ENCODE data around the gene NR1I2.

The NR1I2 gene

GRCh38 chr3:119800844-119801243 is 18.9 kb downstream of the NR1I2 start:
- no peak for DNase-seq (ENCODE audit: low read depth)
- no peak for TF ChIP-seq CTCF (conservative IDR thresholded peaks at IDR 0.05; ENCODE audit: low read depth, low read length)
- no peak overlapping the region for H3K4me3 ChIP-seq (ENCODE audit: low read depth, low read length)

- no peak overlapping the region for H3K4me3 ChIP-seq (ENCODE audit: low read depth, low read length)
- no peak for TF ChIP-seq CTCF (conservative IDR thresholded peaks at IDR 0.05; ENCODE audit: low read depth, low read length)
- DNase-seq (ENCODE audit: low read depth) = no peak
Observed at GRCh38 chr3:119808244-119808643, 26.3 kb downstream of the NR1I2 start.

GRCh38 chr3:119808843-119809242 is 26.9 kb downstream of the NR1I2 start:
- no peak overlapping the region for H3K4me3 ChIP-seq (ENCODE audit: low read depth, low read length)
- TF ChIP-seq CTCF (conservative IDR thresholded peaks at IDR 0.05; ENCODE audit: low read depth, low read length) = no peak
- no peak for DNase-seq (ENCODE audit: low read depth)

- DNase-seq (ENCODE audit: low read depth) = no peak
- TF ChIP-seq CTCF (conservative IDR thresholded peaks at IDR 0.05; ENCODE audit: low read depth, low read length) = no peak
- H3K4me3 ChIP-seq (ENCODE audit: low read depth, low read length) = peak overlapping the region; percentile 56
Observed at GRCh38 chr3:119809249-119810017, 27.5 kb downstream of the NR1I2 start.

GRCh38 chr3:119810018-119810435 is 28.1 kb downstream of the NR1I2 start:
- TF ChIP-seq CTCF (conservative IDR thresholded peaks at IDR 0.05; ENCODE audit: low read depth, low read length) = peak; percentile 38
- DNase-seq (ENCODE audit: low read depth) = peak; percentile 30
- H3K4me3 ChIP-seq (ENCODE audit: low read depth, low read length) = peak overlapping the region; percentile 56

- TF ChIP-seq CTCF (conservative IDR thresholded peaks at IDR 0.05; ENCODE audit: low read depth, low read length) = no peak
- H3K4me3 ChIP-seq (ENCODE audit: low read depth, low read length) = no peak overlapping the region
- DNase-seq (ENCODE audit: low read depth) = no peak
Observed at GRCh38 chr3:119812491-119813058, 30.7 kb downstream of the NR1I2 start.

- no peak overlapping the region for H3K4me3 ChIP-seq (ENCODE audit: low read depth, low read length)
- no peak for TF ChIP-seq CTCF (conservative IDR thresholded peaks at IDR 0.05; ENCODE audit: low read depth, low read length)
- DNase-seq (ENCODE audit: low read depth) = no peak
Observed at GRCh38 chr3:119815716-119816115, 33.8 kb downstream of the NR1I2 start.

Data from choroid plexus epithelial cell (primary cell).